ENCODE measurements around the gene PDCD10.

PDCD10 gene

GRCh38 chr3:167728176-167728575 is 6.5 kb downstream of the PDCD10 start:
- TF ChIP-seq CTCF (IDR thresholded peaks at IDR 0.05; ENCODE audit: low read depth, low read length): no peak
- peak; percentile 28 for DNase-seq (ENCODE audit: extremely low read depth, low read depth)

- no peak for DNase-seq (ENCODE audit: extremely low read depth, low read depth)
- TF ChIP-seq CTCF (IDR thresholded peaks at IDR 0.05; ENCODE audit: low read depth, low read length): no peak
Observed at GRCh38 chr3:167723872-167724271, 10.8 kb downstream of the PDCD10 start.

GRCh38 chr3:167723025-167723512 is 11.6 kb downstream of the PDCD10 start:
- DNase-seq (ENCODE audit: extremely low read depth, low read depth): no peak
- TF ChIP-seq CTCF (IDR thresholded peaks at IDR 0.05; ENCODE audit: low read depth, low read length): no peak

GRCh38 chr3:167718582-167718981 is 16.1 kb downstream of the PDCD10 start:
- DNase-seq (ENCODE audit: extremely low read depth, low read depth): no peak

GRCh38 chr3:167716920-167717319 is 17.8 kb downstream of the PDCD10 start:
- TF ChIP-seq CTCF (IDR thresholded peaks at IDR 0.05; ENCODE audit: low read depth, low read length): no peak
- DNase-seq (ENCODE audit: extremely low read depth, low read depth): no peak

More at GRCh38 chr3:167718582-167718981, 16.1 kb downstream of the PDCD10 start:
- TF ChIP-seq CTCF (IDR thresholded peaks at IDR 0.05; ENCODE audit: low read depth, low read length): no peak

- no peak for DNase-seq (ENCODE audit: extremely low read depth, low read depth)
- TF ChIP-seq CTCF (IDR thresholded peaks at IDR 0.05; ENCODE audit: low read depth, low read length): no peak
Observed at GRCh38 chr3:167714871-167715270, 19.8 kb downstream of the PDCD10 start.

- TF ChIP-seq CTCF (IDR thresholded peaks at IDR 0.05; ENCODE audit: low read depth, low read length): no peak
Observed at GRCh38 chr3:167712445-167712844, 22.2 kb downstream of the PDCD10 start.

More at GRCh38 chr3:167712445-167712844, 22.2 kb downstream of the PDCD10 start:
- no peak for DNase-seq (ENCODE audit: extremely low read depth, low read depth)
